ENCODE measurements around the gene ANO1.

The ANO1 gene

DNA sequence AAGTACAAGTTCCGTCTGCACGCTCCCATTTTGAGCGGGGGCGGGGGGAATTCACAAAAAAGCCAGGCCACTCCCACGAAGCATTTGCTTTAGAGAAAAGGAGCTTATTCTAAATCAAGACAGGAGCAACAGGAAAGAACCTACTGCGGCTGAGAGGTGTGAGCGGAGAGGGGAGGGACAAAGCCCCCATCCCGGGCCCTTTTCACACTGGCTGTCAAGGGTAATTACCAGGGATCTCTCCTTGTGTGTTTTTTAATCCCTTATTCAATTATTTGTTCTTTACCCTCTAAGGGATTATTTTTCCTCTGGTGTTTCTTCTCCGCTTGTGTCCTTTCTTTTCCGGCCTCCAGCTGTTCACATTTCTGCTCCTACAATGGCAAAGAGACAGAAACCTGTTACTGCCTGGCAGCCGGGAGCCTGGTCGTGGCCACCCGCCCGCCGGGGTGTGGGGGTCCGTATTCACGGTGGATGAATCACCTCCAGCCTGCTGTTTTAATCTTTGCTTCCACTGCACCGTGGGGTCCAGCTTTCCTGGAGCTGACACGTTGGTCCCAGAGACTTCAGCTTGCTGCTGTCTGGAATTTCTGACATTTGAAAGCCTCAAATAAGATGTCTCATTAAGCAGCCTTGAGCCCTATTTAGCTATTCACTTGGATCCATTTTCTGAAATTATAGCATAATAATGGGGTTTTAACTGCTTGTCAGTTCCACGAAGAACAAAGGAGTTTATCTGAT, 63.5 kb downstream of the ANO1 start:
- no peak for DNase-seq

GRCh38 chr11:70142221-70142875, 64.2 kb downstream of the ANO1 start:
- no peak for DNase-seq

GRCh38 chr11:70144262-70144661, 66.1 kb downstream of the ANO1 start:
- no peak for DNase-seq

DNA sequence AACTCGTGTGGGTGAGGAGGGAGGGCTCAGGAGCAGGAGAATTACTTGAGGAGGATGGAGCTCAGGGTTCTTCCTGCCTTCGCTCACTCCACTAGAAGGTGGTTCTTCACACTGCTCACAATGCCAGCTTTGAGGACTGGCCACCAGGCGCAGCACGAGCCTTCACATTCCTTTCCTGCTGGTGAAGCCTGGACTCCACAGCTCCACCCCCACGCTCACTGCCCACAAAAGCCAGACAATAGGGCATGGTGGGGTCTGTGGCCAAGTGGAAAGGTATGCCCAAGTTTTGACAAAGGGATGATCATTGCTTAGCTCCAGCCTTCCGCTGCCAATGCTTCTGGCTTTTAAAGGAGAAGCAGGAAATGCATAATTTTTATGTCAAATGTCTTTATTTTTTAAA, 67.0 kb downstream of the ANO1 start:
- no peak for DNase-seq

- DNase-seq: no peak
These were observed 67.7 kb downstream of the ANO1 start for GRCh38 chr11:70145841-70146240.

- no peak for DNase-seq
These were observed 68.2 kb downstream of the ANO1 start for GRCh38 chr11:70146299-70146698.

GRCh38 chr11:70146895-70147520, 68.9 kb downstream of the ANO1 start:
- DNase-seq: no peak

DNA sequence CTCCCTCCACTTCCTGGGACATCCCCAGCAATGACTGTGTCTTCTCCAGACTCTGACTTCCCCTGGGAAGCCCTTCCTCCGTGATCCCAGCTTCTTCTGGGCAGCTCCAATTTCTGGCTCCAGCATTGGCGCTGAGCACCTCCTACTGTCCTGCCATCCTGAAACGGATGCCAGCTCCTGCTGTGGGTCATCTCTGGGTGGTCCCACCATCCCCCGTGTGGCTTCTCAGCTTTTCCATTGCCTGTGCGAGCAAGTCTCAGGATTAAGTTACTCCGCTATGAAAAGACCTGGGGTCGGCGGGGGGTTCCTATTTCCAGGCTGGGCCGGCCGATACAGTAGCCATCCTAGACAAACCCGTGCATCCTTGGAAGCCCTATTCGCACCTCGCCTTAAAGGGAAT, 69.6 kb downstream of the ANO1 start:
- no peak for DNase-seq

GRCh38 chr11:70151671-70152070, 73.6 kb downstream of the ANO1 start:
- DNase-seq: no peak

DNA sequence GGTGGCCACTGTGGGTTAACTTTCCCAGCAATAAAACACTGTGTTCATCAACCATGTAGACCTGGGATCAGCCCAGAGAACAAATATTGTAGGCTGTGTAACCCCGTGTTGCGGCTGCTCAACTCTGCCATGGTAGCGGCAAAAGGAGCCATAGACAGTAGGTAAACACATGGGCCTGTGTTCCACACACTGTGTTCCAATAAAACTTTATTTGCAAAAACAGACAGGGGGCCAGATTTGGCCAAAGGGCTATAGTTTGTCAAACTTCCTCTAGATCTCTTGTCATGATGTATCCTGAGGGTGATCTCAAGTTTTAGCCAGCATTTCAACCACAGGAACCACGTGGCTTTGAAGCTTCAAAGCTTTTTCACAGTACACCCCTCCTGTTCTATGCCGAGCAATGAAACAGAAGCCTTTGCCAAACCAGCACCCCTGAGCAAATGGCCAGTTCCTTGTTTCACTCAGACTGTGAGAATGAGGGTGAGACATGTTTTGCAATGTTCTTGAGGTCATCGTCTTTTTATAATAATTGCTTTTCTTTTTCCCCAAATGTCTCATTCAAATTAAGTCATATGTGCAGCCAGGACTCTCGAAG, 75.1 kb downstream of the ANO1 start:
- DNase-seq: no peak

GRCh38 chr11:70155386-70155785, 77.3 kb downstream of the ANO1 start:
- DNase-seq: no peak

DNA sequence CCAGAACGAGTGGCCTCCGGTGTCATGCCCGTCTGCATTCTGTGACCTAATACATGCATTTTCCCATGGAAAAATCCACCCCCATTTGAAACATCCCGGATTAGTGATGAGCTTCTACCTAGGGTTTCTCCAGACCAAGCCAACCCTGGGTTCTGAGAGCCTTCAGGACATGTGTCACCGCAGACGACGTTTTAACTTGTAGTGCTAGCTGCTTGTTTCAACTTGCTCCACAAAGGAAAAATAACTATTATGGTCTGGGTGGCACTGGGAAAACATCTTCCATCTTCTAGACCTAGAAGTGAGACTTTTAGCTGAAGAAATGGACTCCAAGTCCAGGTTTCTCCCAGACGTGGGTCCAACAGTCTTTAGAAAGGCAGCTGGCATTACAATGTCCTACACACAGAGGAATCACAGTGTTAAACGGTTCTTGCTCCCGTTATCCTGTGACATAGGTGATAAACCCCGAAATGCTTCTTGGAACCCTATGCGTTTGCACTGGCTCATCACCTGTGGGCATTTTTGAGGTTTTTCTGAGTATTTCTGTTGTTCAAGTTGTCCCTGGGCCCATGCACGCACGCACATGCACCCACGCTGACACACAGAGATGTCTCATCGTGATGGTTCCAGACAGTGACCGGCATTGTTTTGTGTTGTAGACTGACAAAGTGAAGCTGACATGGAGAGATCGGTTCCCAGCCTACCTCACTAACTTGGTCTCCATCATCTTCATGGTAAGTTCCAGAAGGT, 78.3 kb downstream of the ANO1 start:
- DNase-seq: no peak

GRCh38 chr11:70158201-70158600, 80.1 kb downstream of the ANO1 start:
- peak; percentile 55 for DNase-seq

DNA sequence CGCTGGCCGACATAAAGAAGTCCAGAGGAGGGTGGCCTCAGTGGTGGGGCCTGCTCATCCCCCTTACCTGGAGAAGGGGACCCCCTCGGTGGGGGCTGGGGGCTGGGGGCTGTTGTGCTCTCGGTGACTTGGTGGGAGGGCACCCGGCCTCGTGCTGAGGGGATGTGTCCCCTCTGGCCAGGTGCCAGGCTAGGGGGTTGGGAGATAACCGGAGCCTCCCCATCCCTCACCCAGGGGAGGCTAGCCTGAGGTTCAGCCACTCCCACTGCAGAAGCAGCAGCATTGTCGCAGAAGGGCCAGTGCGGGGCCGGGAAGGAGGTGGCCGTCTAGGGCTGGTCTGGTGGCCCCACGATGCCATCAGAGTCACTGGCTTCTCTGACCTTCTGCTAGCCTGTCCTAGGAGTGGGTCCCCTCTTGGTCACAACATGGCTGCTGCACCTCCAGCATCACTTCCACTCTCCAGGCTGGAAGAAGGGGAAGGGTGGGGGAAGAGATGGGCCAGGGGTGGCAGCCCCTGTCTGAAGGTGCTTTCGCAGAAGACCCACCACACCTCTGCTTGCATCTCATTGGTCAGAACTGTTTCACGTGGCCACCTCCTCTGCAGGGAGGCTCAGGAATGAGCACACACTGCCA, 80.8 kb downstream of the ANO1 start:
- DNase-seq: no peak

DNA sequence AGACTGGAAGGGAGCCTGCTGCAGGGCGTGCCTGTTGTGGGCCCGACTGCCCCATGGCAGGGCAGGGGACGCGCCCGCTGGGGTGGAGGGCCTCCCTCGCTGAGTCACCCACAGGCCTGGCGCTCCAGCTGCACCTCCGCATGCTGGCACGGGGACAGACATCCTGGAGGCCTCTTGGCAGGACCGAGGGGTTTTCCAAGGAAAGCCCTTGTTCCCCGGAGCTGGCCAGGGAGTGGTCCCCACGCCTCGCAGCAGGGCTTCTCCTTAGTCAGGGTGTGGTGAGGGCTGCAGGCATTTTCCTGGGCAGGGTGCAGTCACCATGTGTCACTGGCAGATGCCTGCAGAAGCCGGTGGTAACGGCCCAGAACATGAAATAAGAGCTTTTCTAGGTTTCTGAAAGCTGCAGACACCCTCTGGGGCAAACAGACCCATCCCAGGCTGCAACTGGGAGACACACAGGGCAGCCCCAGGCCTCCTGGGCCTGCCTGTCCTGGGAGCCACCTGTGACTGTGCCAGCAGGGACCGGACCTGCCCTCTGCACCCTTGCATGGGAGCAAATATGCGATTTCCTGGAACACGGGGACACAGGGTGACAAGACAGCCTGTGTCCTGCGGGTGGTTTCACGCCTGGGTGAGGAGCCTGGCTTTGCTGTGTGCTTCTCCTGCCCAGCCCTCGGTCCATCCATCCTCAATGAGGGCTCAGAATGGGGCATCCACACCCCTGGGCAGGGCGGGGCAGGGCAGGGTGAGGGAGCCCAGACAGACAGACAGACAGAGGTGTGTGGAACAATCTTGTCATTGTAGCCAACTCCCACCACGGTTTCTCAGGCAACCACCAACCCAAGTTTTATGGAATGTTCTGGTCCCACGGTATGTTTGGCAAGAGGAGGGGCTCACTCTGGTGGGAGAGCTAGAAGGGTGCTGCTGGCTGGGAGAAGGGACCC, 81.8 kb downstream of the ANO1 start:
- peak; percentile 59 for DNase-seq

DNA sequence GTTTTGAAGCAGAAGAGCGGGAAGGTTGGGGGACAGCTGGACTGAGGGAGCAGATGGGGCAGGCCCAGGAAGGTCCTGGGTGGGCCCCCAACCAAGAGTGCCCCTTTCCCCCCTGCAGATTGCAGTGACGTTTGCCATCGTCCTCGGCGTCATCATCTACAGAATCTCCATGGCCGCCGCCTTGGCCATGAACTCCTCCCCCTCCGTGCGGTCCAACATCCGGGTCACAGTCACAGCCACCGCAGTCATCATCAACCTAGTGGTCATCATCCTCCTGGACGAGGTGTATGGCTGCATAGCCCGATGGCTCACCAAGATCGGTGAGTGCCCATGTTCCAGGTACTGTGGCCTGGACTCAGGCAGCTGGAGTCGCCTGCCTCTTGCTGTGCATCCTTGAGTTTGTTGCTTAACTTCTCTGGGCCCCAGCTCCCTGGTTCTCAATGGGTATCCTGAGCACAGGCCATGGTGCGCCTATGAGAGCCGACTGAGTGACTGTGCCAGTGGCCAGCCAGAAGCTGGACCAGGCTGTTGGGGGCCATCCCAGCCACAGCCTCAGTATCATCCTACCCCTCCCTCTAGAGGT, 83.0 kb downstream of the ANO1 start:
- no peak for DNase-seq

DNA sequence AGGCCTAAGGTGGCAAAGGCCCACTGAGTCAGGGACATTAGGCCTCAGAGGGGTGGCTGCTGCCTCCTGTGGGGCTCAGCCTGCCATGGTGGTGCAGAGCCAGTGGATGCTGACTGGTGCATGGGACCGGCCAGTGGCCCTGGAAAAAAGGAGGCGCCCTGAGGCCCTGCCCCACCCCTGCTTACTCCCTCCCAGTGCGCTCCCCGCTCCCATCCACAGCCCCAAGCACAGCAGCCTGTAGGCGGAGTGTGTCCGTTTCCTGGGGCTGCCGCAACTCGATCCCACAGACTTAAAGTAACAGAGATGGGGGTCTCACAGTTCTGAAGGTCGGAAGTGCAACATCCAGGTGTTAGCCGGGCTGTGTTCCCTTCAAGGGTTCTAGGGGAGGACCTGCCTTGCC, 86.6 kb downstream of the ANO1 start:
- no peak for DNase-seq

GRCh38 chr11:70167120-70167519, 89.0 kb downstream of the ANO1 start:
- no peak for DNase-seq

- no peak for DNase-seq
These were observed 89.7 kb downstream of the ANO1 start for GRCh38 chr11:70167723-70168404.

DNA sequence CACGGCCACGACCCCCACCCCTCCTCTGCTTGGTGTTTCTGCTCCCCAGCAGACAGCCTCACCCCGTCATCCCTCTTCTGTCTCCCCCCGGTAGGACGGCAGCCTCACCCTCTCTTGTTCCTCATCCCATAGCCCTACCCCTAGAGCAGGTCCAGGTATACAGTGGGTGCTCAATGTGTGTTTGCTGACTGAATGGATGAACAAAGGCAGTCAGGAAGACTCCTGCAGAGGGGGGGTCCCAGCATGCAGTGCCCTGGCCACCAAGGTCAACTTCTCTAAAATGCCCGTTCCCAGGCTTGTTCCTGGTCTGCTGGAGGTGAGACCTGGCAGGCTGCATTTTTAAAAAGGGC, 90.3 kb downstream of the ANO1 start:
- DNase-seq: no peak

DNA sequence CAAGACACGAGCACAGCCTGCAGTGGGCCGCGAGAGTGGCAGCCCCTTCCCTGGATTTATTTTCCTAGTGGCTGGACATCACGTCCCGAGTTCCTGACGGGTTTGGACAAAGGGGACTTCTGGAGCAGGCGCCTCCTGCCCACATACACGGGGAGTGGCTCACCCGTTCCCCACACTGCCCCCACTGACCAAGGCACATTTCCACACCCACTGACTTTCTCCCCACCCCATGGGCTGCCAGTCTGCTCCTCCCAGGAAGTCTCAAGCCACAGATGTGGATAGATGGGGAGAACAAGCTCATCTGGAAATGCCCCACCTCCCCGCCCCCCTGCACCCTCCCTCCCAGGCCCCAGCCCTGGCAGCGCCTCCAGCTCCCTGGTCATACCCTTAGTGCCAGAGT, 91.0 kb downstream of the ANO1 start:
- no peak for DNase-seq

Measured in right hindlimb (tissue), 1 donor.